GM23338 (cell line): ENCODE results near the gene PDE1A. TPM values are rescaled to one million over a fixed set of nuclear protein-coding genes. Genes with fewer than 3 reads are reported as not detected.

ENCODE experiments used
- ATAC-seq: fragments of 200-7000 bp; cut with Tn5 transposase; 3 replicates; pipeline ENCODE4 v1.9.1; 2020
- DNase-seq: peaks from one replicate; pipeline ENCODE4 v3.0.0-alpha.2; 2015; ENCODE audit warnings: low spot score
- H2AFZ ChIP-seq: fragments of 200-600 bp; sonication (generic); 2 replicates; pipeline ENCODE4 v1.8.0; 2016; ENCODE audit warnings: antibody characterized with exemption, mild to moderate bottlenecking, moderate library complexity
- H3F3A ChIP-seq: fragments of 200-600 bp; sonication (generic); replicated peaks from 2 replicates; pipeline ENCODE4 v1.8.0; 2017; ENCODE audit warnings: antibody characterized with exemption, mixed run types, low read depth
- H3K27ac ChIP-seq: fragments of 200-600 bp; sonication (generic); 2 replicates; pipeline ENCODE4 v1.6.1; 2016; ENCODE audit warnings: low read depth
- H3K27me3 ChIP-seq: fragments of 200-600 bp; sonication (generic); 2 replicates; pipeline ENCODE4 v1.8.0; 2016; ENCODE audit warnings: mild to moderate bottlenecking, mixed run types, moderate library complexity; ENCODE audit not compliant: insufficient read depth
- H3K36me3 ChIP-seq: fragments of 200-600 bp; sonication (generic); 2 replicates; pipeline ENCODE4 v1.8.0; 2016; ENCODE audit warnings: mild to moderate bottlenecking; ENCODE audit not compliant: insufficient read depth
- H3K4me1 ChIP-seq: fragments of 200-600 bp; sonication (generic); 2 replicates; pipeline ENCODE4 v1.8.0; 2016; ENCODE audit warnings: mild to moderate bottlenecking, moderate library complexity; ENCODE audit not compliant: insufficient read depth
- H3K4me2 ChIP-seq: fragments of 200-600 bp; sonication (generic); 2 replicates; pipeline ENCODE4 v1.7.1; 2017; ENCODE audit warnings: mixed run types
- H3K4me3 ChIP-seq: fragments of 200-600 bp; sonication (generic); 2 replicates; pipeline ENCODE4 v1.6.1; 2016; ENCODE audit warnings: mixed run types
- H3K79me2 ChIP-seq: fragments of 200-600 bp; sonication (generic); replicated peaks from 2 replicates; pipeline ENCODE4 v1.8.0; 2017; ENCODE audit warnings: mild to moderate bottlenecking; ENCODE audit not compliant: insufficient read depth
- H3K9me2 ChIP-seq: fragments of 200-600 bp; sonication (generic); 2 replicates; pipeline ENCODE4 v1.8.0; 2017; ENCODE audit not compliant: insufficient read depth
- H4K20me1 ChIP-seq: fragments of 200-600 bp; sonication (generic); replicated peaks from 2 replicates; pipeline ENCODE4 v1.8.0; 2017; ENCODE audit warnings: mild to moderate bottlenecking; ENCODE audit not compliant: insufficient read depth
- H3K27ac Mint-ChIP-seq: 2 replicates; pipeline ENCODE4 v1.8.0; 2020; ENCODE audit warnings: inconsistent platforms, mild to moderate bottlenecking, moderate library complexity, mixed read lengths
- H3K27me3 Mint-ChIP-seq: 3 replicates; pipeline ENCODE4 v1.8.0; 2022; ENCODE audit warnings: low read depth, mild to moderate bottlenecking, moderate library complexity, mixed read lengths, inconsistent platforms; ENCODE audit not compliant: insufficient read depth, poor library complexity
- H3K36me3 Mint-ChIP-seq: 3 replicates; pipeline ENCODE4 v1.8.0; 2021; ENCODE audit warnings: low read depth, mild to moderate bottlenecking, inconsistent platforms, moderate library complexity, mixed read lengths
- H3K4me1 Mint-ChIP-seq: 3 replicates; pipeline ENCODE4 v1.8.0; 2020; ENCODE audit warnings: mild to moderate bottlenecking, inconsistent platforms, mixed read lengths
- H3K4me3 Mint-ChIP-seq: 3 replicates; pipeline ENCODE4 v1.8.0; 2021; ENCODE audit warnings: moderate library complexity, mild to moderate bottlenecking, inconsistent platforms, mixed read lengths
- H3K9me3 Mint-ChIP-seq: 3 replicates; pipeline ENCODE4 v1.8.0; 2020; ENCODE audit warnings: moderate library complexity, mild to moderate bottlenecking, inconsistent platforms, mixed read lengths
- CTCF ChIP-seq, 2 experiments: fragments of 200-600 bp in 1 of 2; sonication (generic) in 1 of 2; conservative IDR thresholded peaks; 2 replicates each; pipeline versions ENCODE4 v1.5.1 to v1.6.1; 2016 to 2017; ENCODE audit warnings: antibody characterized with exemption in 2 of 2, low read depth in 2 of 2, mild to moderate bottlenecking in 2 of 2, moderate library complexity in 1 of 2
- ETS1 ChIP-seq: IDR thresholded peaks from 2 replicates; pipeline ENCODE4 v1.6.1; 2016; ENCODE audit warnings: antibody characterized with exemption
- EZH2phosphoT487 ChIP-seq: fragments of 200-600 bp; sonication (generic); IDR thresholded peaks from one replicate; pipeline ENCODE4 v1.8.1; 2018; ENCODE audit warnings: antibody characterized with exemption; ENCODE audit not compliant: unreplicated experiment
- JUNB ChIP-seq: IDR thresholded peaks from one replicate; pipeline ENCODE4 v1.6.1; 2016; ENCODE audit warnings: antibody characterized with exemption; ENCODE audit not compliant: unreplicated experiment
- NANOG ChIP-seq: IDR thresholded peaks from 2 replicates; pipeline ENCODE4 v1.6.1; 2016; ENCODE audit warnings: antibody characterized with exemption, borderline replicate concordance
- REST ChIP-seq: IDR thresholded peaks from one replicate; pipeline ENCODE4 v1.6.1; 2018; ENCODE audit warnings: antibody characterized with exemption; ENCODE audit not compliant: unreplicated experiment
- STAT1 ChIP-seq: IDR thresholded peaks from one replicate; pipeline ENCODE4 v1.6.1; 2016; ENCODE audit warnings: antibody characterized with exemption; ENCODE audit not compliant: unreplicated experiment
- ZNF331 ChIP-seq: fragments of 250-450 bp; sonication (Bioruptor Pico); IDR thresholded peaks from 2 replicates; pipeline ENCODE4 v1.5.0; 2020; ENCODE audit warnings: low read depth, mild to moderate bottlenecking, moderate library complexity
- ZNF462 ChIP-seq: fragments of 250-450 bp; sonication (Bioruptor Pico); IDR thresholded peaks from 2 replicates; pipeline ENCODE4 v1.5.0; 2020; ENCODE audit warnings: mild to moderate bottlenecking, moderate library complexity
- polyA plus RNA-seq: library from polyadenylated mRNA; unstranded; fragments of >200 nt; fragmentation: Nextera tagmentation; extraction: Ambion mirVana; gene quantifications from 2 replicates; pipeline ENCODE4 v1.2.1, GENCODE V29; 2016
- total RNA-seq: library from RNA; depleted of rRNA; stranded (reverse); fragments of >200 nt; shearing (Covaris generic); gene quantifications from 2 replicates; pipeline ENCODE4 v1.2.3, GENCODE V29; 2014

PDE1A gene
- total and polyA plus RNA-seq, 2 experiments from 2014 or later, result 0.28 to 0.31 TPM

- ATAC-seq (peak; percentile 42; the same call in 1 of the 3 replicates), DNase-seq (no peak)
- TF ChIP-seq CTCF (conservative IDR thresholded peaks at IDR 0.05; ENCODE audit: low read depth in 2 of 2), result no peak
- TF ChIP-seq STAT1, result no peak
- TF ChIP-seq ZNF462, result no peak
- no peak for TF ChIP-seq EZH2phosphoT487
- TF ChIP-seq JUNB, result no peak
- TF ChIP-seq ETS1, result no peak
- TF ChIP-seq ZNF331 (CRISPR knock-in tag), result no peak
- no peak for TF ChIP-seq NANOG
- no peak for TF ChIP-seq REST
- H3K4me2 ChIP-seq, result no peak overlapping the region; the same call in 1 of the 2 replicates
- Mint-ChIP-seq H3K36me3 (no peaks in the 10 kb centered on the region), H3K27me3 (no peaks in the 10 kb centered on the region), H3K27ac (no peak overlapping the region), H3K4me1 (0 out of 3 replicates have a peak, but pooled peaks cover 2% of the 10 kb centered on the region), H3K9me3 (no peaks in the 10 kb centered on the region), H3K4me3 (no peak overlapping the region)
- no peaks in the 10 kb centered on the region for H4K20me1 ChIP-seq
- no peak overlapping the region for H3K27ac ChIP-seq
- no peaks in the 10 kb centered on the region for H3K79me2 ChIP-seq
- no peaks in the 10 kb centered on the region for H3K36me3 ChIP-seq
- H3K4me3 ChIP-seq, result no peak overlapping the region
- H3F3A ChIP-seq, result no peaks in the 10 kb centered on the region
- no peaks in the 10 kb centered on the region for H3K4me1 ChIP-seq
- H3K9me2 ChIP-seq, result no peaks in the 10 kb centered on the region
- H3K27me3 ChIP-seq, result no peaks in the 10 kb centered on the region
- H2AFZ ChIP-seq, result peak overlapping the region; percentile 93
Measured at GRCh38 chr2:182426082-182426917, 536 bp downstream of the PDE1A start.
